Gastroesophageal sphincter (tissue), 4 donors: ENCODE measurements around the gene TPD52L1. TPM values are rescaled to one million over a fixed set of nuclear protein-coding genes. Genes with fewer than 3 reads are reported as not detected.

Experiments
- ATAC-seq: fragments of 150-250 bp; one replicate; pipeline ENCODE4 v1.9.1; 2016; ENCODE audit warnings: mild to moderate bottlenecking, moderate library complexity
- H3K27ac ChIP-seq, 4 donors: fragments of 200-600 bp; sonication (generic) in 3 of 4; 1 replicate in 3 of 4; 2 replicates in 1 of 4; pipeline ENCODE4 v1.5.1; 2016 to 2019
- H3K27me3 ChIP-seq: fragments of 200-600 bp; sonication (generic); one replicate; pipeline ENCODE4 v1.5.1; 2019
- H3K36me3 ChIP-seq, 2 donors: fragments of 200-600 bp; sonication (generic); one replicate each; pipeline ENCODE4 v1.5.1; 2019; ENCODE audit warnings: control low read depth in 1 of 2
- H3K4me1 ChIP-seq, 3 donors: fragments of 200-600 bp; sonication (generic); 1 replicate in 2 of 3; 2 replicates in 1 of 3; pipeline ENCODE4 v1.5.1; 2016 to 2019; ENCODE audit warnings: control low read depth in 2 of 3
- H3K4me3 ChIP-seq, 2 donors: fragments of 200-600 bp; sonication (generic); one replicate each; pipeline ENCODE4 v1.5.1; 2019; ENCODE audit warnings: mild to moderate bottlenecking in 1 of 2, moderate library complexity in 1 of 2
- H3K9me3 ChIP-seq, 3 donors: fragments of 200-600 bp; sonication (generic); one replicate each; pipeline ENCODE4 v1.5.1; 2017 to 2019; ENCODE audit warnings: control low read depth in 2 of 3
- CTCF ChIP-seq, 4 experiments: fragments of 200-600 bp in 2 of 4; fragments of 450-650 bp in 2 of 4; sonication (generic) in 1 of 4; IDR thresholded peaks; one replicate each; pipeline ENCODE4 v1.5.1; 2017 to 2019; ENCODE audit warnings: antibody characterized with exemption in 4 of 4, mild to moderate bottlenecking in 2 of 4, moderate library complexity in 2 of 4
- EP300 ChIP-seq: sonication (generic); formaldehyde crosslinking; IDR thresholded peaks from one replicate; pipeline ENCODE4 v1.6.1; 2017; ENCODE audit warnings: antibody characterized with exemption, mild to moderate bottlenecking
- POLR2A ChIP-seq, 2 donors: fragments of 450-650 bp; IDR thresholded peaks; one replicate each; pipeline ENCODE4 v1.6.1; 2017; ENCODE audit warnings: antibody characterized with exemption in 2 of 2, mild to moderate bottlenecking in 2 of 2, moderate library complexity in 1 of 2
- POLR2AphosphoS5 ChIP-seq: sonication (generic); formaldehyde crosslinking; IDR thresholded peaks from one replicate; pipeline ENCODE4 v1.6.1; 2017; ENCODE audit warnings: antibody characterized with exemption
- WGBS, 2 donors: methylation state at CpG; one replicate each; pipeline ENCODE4 v1.1.5; 2018; ENCODE audit warnings: low coverage in 1 of 2; 5-methylcytosine and 5-hydroxymethylcytosine counted together
- total RNA-seq, 4 donors: library from RNA; depleted of rRNA; stranded (reverse); fragments of >200 nt; gene quantifications; one replicate each; pipeline ENCODE4 v1.1.0, GENCODE V29; 2016

Gene TPD52L1
- total RNA-seq, 4 donors from 2014 or later = 11.2 to 59.7 (median 20.2) TPM

GRCh38 chr6:125304970-125305660 lies 151.5 kb downstream of the TPD52L1 start:
- Histone ChIP-seq H3K9me3 (peaks cover 0 to 6% (median 0%) of the 10 kb centered on the region in 3 donors), H3K27me3 (peaks cover 9% of the 10 kb centered on the region), H3K27ac (no peak overlapping the region), H3K4me3 (no peak overlapping the region), H3K4me1 (peaks cover 3 to 10% (median 5%) of the 10 kb centered on the region in 3 donors), H3K36me3 (peaks cover 0 to under 1% of the 10 kb centered on the region in 2 donors)
- TF ChIP-seq POLR2AphosphoS5 (no peak), CTCF (IDR thresholded peaks at IDR 0.05) (no peak), EP300 (no peak), POLR2A (IDR thresholded peaks at IDR 0.05) (no peak)
- ATAC-seq = no peak
- 90 to 95% methylated on average over 3 of the region's 3 CpGs for whole genome bisulfite sequencing, 2 donors

- Histone ChIP-seq H3K9me3 (peaks cover 0 to 6% (median 0%) of the 10 kb centered on the region in 3 donors), H3K4me1 (peaks cover 0 to 4% (median 0%) of the 10 kb centered on the region in 3 donors), H3K27ac (no peak overlapping the region), H3K27me3 (peaks cover 9% of the 10 kb centered on the region), H3K36me3 (no peaks in the 10 kb centered on the region), H3K4me3 (no peak overlapping the region)
- no peak for ATAC-seq
- TF ChIP-seq EP300 = no peak
- TF ChIP-seq POLR2AphosphoS5 = no peak
- TF ChIP-seq POLR2A (IDR thresholded peaks at IDR 0.05) = no peak
- TF ChIP-seq CTCF (IDR thresholded peaks at IDR 0.05) = no peak
- WGBS, 2 donors = 65 to 79% methylated on average over 3 of the region's 3 CpGs
Observed at GRCh38 chr6:125306756-125307149, 153.2 kb downstream of the TPD52L1 start.

- ATAC-seq = no peak
- Histone ChIP-seq H3K4me1 (peaks cover 0 to 4% (median 0%) of the 10 kb centered on the region in 3 donors), H3K9me3 (peaks cover 0 to 6% (median 0%) of the 10 kb centered on the region in 3 donors)
Observed at GRCh38 chr6:125307150-125307838, 153.7 kb downstream of the TPD52L1 start.

GRCh38 chr6:125307964-125308615 lies 154.5 kb downstream of the TPD52L1 start:
- Histone ChIP-seq H3K4me1 (peaks cover 0 to 4% (median 0%) of the 10 kb centered on the region in 3 donors), H3K9me3 (peaks cover 0 to 6% (median 0%) of the 10 kb centered on the region in 3 donors), H3K27ac (no peak overlapping the region), H3K27me3 (peaks cover 9% of the 10 kb centered on the region), H3K36me3 (no peaks in the 10 kb centered on the region), H3K4me3 (no peak overlapping the region)
- ATAC-seq = no peak
- WGBS, 2 donors = 56 to 61% methylated on average over 6 of the region's 6 CpGs
- TF ChIP-seq EP300 (no peak), POLR2A (IDR thresholded peaks at IDR 0.05) (no peak), POLR2AphosphoS5 (no peak), CTCF (IDR thresholded peaks at IDR 0.05) (no peak)

More at GRCh38 chr6:125307150-125307838, 153.7 kb downstream of the TPD52L1 start:
- Histone ChIP-seq H3K4me3 (no peak overlapping the region), H3K27me3 (peaks cover 9% of the 10 kb centered on the region), H3K36me3 (no peaks in the 10 kb centered on the region), H3K27ac (no peak overlapping the region)
- TF ChIP-seq POLR2AphosphoS5 = no peak
- no peak for TF ChIP-seq EP300
- no peak for TF ChIP-seq POLR2A (IDR thresholded peaks at IDR 0.05)
- no peak for TF ChIP-seq CTCF (IDR thresholded peaks at IDR 0.05)
- 62 to 94% methylated on average over 5 to 6 of the region's 6 CpGs for WGBS, 2 donors
